SK-N-MC (cell line): ENCODE measurements around the gene SORBS2.

Experiments used
- EZH2 ChIP-seq: fragments of 200-600 bp; sonication (generic); IDR thresholded peaks from one replicate; pipeline ENCODE4 v1.6.1; 2017; ENCODE audit warnings: antibody characterized with exemption
- FOXP2 ChIP-seq: optimal IDR thresholded peaks from 2 replicates; pipeline ENCODE3; 2011; ENCODE audit warnings: mild to moderate bottlenecking, moderate library complexity; ENCODE audit not compliant: insufficient read depth; ENCODE audit errors: extremely low read length, control extremely low read depth
- POLR2AphosphoS5 ChIP-seq: IDR thresholded peaks from 2 replicates; pipeline ENCODE4 v1.6.1; 2012; ENCODE audit warnings: mild to moderate bottlenecking, low read depth, low read length, borderline replicate concordance

GRCh38 chr4:185564349-185564748 lies 247.6 kb downstream of the SORBS2 start:
- TF ChIP-seq POLR2AphosphoS5: no peak
- TF ChIP-seq EZH2: no peak
- no peak for TF ChIP-seq FOXP2
